Astrocyte of the cerebellum (primary cell): ENCODE data around the gene GABRG3.
A peak's percentile ranks its signal among the peaks of the same experiment; 100 is the strongest.

Experiments
- DNase-seq: peaks from one replicate; pipeline ENCODE4 v3.0.0-alpha.2; 2011; ENCODE audit warnings: low read depth
- H3K4me3 ChIP-seq: 2 replicates; pipeline ENCODE4 v1.5.1; 2011; ENCODE audit warnings: mild to moderate bottlenecking, low read depth, low read length, moderate library complexity
- CTCF ChIP-seq: IDR thresholded peaks from 2 replicates; pipeline ENCODE4 v1.5.1; 2012; ENCODE audit warnings: low read length, low read depth, moderate library complexity, mild to moderate bottlenecking; ENCODE audit errors: missing control alignments
- in situ Hi-C: cut with HindIII; loops from 2 replicates; pipeline ENCODE4 v1.10.0; 2017; ENCODE audit warnings: low sequenced_read_pairs

The GABRG3 gene

GRCh38 chr15:27399241-27399640, 428.3 kb downstream of the GABRG3 start:
- TF ChIP-seq CTCF = no peak
- in situ Hi-C loops = no loop called here
- no peak for DNase-seq
- H3K4me3 ChIP-seq = no peak overlapping the region

GRCh38 chr15:27401471-27401870, 430.5 kb downstream of the GABRG3 start:
- DNase-seq = no peak
- H3K4me3 ChIP-seq = no peak overlapping the region
- in situ Hi-C loops = no loop called here
- no peak for TF ChIP-seq CTCF

- in situ Hi-C loops = no loop called here
- TF ChIP-seq CTCF = no peak
- no peak overlapping the region for H3K4me3 ChIP-seq
- no peak for DNase-seq
Measured at GRCh38 chr15:27408428-27408827, 437.4 kb downstream of the GABRG3 start.

- TF ChIP-seq CTCF = no peak
- in situ Hi-C loops = no loop called here
- peak; percentile 19 for DNase-seq
Measured at GRCh38 chr15:27410996-27411605, 440.1 kb downstream of the GABRG3 start.

GRCh38 chr15:27412415-27412814, 441.4 kb downstream of the GABRG3 start:
- in situ Hi-C loops = no loop called here
- TF ChIP-seq CTCF = no peak
- DNase-seq = no peak
- H3K4me3 ChIP-seq = no peak overlapping the region

More at GRCh38 chr15:27410996-27411605, 440.1 kb downstream of the GABRG3 start:
- no peak overlapping the region for H3K4me3 ChIP-seq

- TF ChIP-seq CTCF = no peak
- in situ Hi-C loops = no loop called here
- no peak for DNase-seq
- H3K4me3 ChIP-seq = no peak overlapping the region
Measured at GRCh38 chr15:27414168-27414870, 443.3 kb downstream of the GABRG3 start.
